Immature natural killer cell (primary cell): ENCODE results near the gene RGS7BP. TPM values are rescaled to one million over a fixed set of nuclear protein-coding genes. Genes with fewer than 3 reads are reported as not detected.
"Not testable (repeated sequence)": the region's sequence is repeated elsewhere in the genome, so short reads cannot be mapped to it uniquely, and the experiment has no call there.

ENCODE experiments used
- DNase-seq, 3 donors: peaks; one replicate each; pipeline ENCODE4 v3.0.0; 2022; ENCODE audit warnings: mixed read lengths in 1 of 3
- H3K27ac Mint-ChIP-seq, 6 donors: one replicate each; pipeline ENCODE4 v1.8.0; 2020; ENCODE audit warnings: mixed read lengths in 6 of 6, mild to moderate bottlenecking in 5 of 6, inconsistent platforms in 4 of 6, moderate library complexity in 3 of 6
- H3K27me3 Mint-ChIP-seq, 3 donors: one replicate each; pipeline ENCODE4 v1.8.0; 2020 to 2021; ENCODE audit warnings: low read depth in 3 of 3, mild to moderate bottlenecking in 3 of 3, mixed read lengths in 3 of 3, moderate library complexity in 3 of 3, inconsistent platforms in 1 of 3
- H3K36me3 Mint-ChIP-seq, 3 donors: one replicate each; pipeline ENCODE4 v1.8.0; 2020; ENCODE audit warnings: mixed read lengths in 3 of 3, inconsistent platforms in 2 of 3, mild to moderate bottlenecking in 2 of 3
- H3K4me1 Mint-ChIP-seq, 2 donors: one replicate each; pipeline ENCODE4 v1.8.0; 2020; ENCODE audit warnings: inconsistent platforms in 2 of 2, mild to moderate bottlenecking in 2 of 2, mixed read lengths in 2 of 2, moderate library complexity in 1 of 2
- H3K4me3 Mint-ChIP-seq, 5 donors: one replicate each; pipeline ENCODE4 v1.8.0; 2020; ENCODE audit warnings: mild to moderate bottlenecking in 5 of 5, mixed read lengths in 5 of 5, inconsistent platforms in 3 of 5, moderate library complexity in 3 of 5
- H3K9me3 Mint-ChIP-seq, 6 donors: one replicate each; pipeline ENCODE4 v1.8.0; 2020; ENCODE audit warnings: mild to moderate bottlenecking in 6 of 6, mixed read lengths in 6 of 6, inconsistent platforms in 4 of 6, moderate library complexity in 3 of 6
- polyA plus RNA-seq, 3 donors: library from polyadenylated mRNA; unstranded; fragments of 300-500 nt; fragmentation: Illumina TruSeq; gene quantifications; one replicate each; pipeline ENCODE4 v1.2.3, GENCODE V29; 2021

The RGS7BP gene
- polyA plus RNA-seq, 3 donors from 2014 or later: not detected

DNA sequence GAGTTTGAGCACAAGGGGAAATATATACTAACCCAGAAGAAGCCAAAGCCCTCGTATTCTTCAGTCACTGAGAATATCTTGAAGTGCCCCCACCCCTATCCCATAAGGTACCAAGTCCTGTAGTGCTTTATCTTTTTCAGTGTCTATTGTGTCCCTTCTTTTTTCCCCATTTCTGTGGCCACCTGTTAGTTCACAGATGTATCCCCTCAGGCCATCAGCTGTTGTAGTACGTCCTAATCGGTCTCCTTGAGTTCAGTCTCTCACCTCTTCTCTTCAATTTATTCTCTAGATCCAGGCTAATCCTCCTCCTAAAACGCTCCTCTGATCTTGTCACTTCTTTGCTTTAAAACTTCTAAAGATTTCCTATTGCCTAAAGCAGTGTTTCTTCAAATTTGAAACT lies 10.4 kb downstream of the RGS7BP start:
- H3K4me3 Mint-ChIP-seq: no peak overlapping the region
- H3K4me1 Mint-ChIP-seq: no peaks in the 10 kb centered on the region
- DNase-seq: no peak
- H3K36me3 Mint-ChIP-seq: no peaks in the 10 kb centered on the region
- H3K9me3 Mint-ChIP-seq: peaks cover 0 to 6% (median 2%) of the 10 kb centered on the region in 6 donors
- H3K27ac Mint-ChIP-seq: no peak overlapping the region
- H3K27me3 Mint-ChIP-seq: peaks cover 0 to 3% (median 0%) of the 10 kb centered on the region in 3 donors

DNA sequence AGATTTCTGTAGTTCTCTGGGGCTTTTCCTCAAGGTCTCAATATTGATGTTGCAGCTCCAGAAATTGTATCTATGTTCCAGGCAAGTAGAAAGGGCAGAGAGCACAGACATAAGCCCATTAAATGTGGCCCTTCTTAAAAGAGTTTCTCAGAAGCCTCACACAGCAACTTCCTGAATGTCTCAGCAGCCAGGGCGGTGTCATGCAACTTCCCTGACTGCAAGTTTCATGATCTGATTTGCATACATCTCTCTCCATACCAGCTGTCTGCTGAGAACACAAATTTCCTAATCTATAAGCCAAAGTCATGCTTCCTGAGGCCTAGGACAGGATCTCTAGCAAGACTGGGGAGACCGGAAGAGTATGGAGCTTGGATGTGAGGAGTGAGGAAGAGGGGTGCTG lies 13.0 kb downstream of the RGS7BP start:
- H3K27me3 Mint-ChIP-seq: peaks cover 0 to 3% (median 0%) of the 10 kb centered on the region in 3 donors
- no peak overlapping the region for H3K27ac Mint-ChIP-seq
- no peaks in the 10 kb centered on the region for H3K36me3 Mint-ChIP-seq
- H3K9me3 Mint-ChIP-seq: peaks cover 0 to 5% (median under 1%) of the 10 kb centered on the region in 6 donors
- no peaks in the 10 kb centered on the region for H3K4me1 Mint-ChIP-seq
- no peak for DNase-seq
- no peak overlapping the region for H3K4me3 Mint-ChIP-seq

DNA sequence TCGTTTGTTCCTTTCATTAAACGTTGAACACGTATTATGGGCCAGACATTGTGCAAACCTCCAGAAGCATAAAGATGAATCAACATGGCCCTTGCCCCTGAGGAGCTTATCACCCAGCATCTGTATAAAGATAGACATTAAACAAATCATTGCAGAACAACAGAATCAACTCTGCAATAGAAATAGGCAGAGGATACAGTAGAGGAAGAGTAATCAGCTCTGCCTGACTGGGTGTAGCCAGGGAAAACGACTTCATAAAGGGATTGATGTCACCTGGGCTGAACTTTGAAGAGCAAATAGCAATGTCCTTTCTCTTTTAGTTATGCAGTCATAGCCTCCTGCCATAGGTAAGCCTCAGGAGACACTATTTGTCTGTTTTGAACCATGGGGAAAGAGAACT lies 13.4 kb downstream of the RGS7BP start:
- no peak for DNase-seq
- H3K27ac Mint-ChIP-seq: no peak overlapping the region
- H3K27me3 Mint-ChIP-seq: peaks cover 0 to 3% (median 0%) of the 10 kb centered on the region in 3 donors
- no peaks in the 10 kb centered on the region for H3K4me1 Mint-ChIP-seq
- H3K36me3 Mint-ChIP-seq: no peaks in the 10 kb centered on the region
- no peak overlapping the region for H3K4me3 Mint-ChIP-seq
- H3K9me3 Mint-ChIP-seq: peaks cover 0 to 5% (median under 1%) of the 10 kb centered on the region in 6 donors

DNA sequence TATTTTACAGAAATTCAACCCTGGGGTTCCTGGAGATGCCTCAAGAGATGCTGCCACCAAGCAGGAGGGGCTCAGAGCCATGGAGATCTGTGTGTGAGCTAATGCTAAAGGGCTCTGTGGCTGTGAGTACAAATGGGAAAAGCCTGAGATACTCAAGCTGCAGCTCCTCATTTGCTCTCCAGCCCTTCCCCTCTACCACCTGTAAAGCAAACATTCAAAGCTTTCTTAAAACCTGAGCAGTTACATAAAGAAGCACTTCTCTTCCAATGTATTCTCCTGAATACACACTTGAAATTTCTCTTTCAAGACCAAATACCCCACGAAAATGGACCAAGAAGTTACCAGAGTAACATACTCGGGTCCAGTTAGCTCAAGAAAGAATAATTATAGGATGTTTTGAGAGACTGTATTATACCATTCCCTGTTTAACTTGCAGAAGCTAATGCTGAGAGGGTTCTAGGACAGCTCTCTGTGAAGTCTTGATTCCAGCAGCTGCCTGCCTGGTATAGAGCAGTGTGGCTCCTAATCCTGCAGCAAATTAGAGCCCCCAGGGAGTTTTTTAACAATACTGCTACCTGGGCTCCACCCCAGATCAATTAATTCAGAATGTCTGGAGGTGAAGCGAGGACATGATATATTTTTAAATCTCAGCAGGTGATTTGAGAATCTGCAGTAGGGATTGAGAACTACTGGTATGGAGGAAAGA lies 21.1 kb downstream of the RGS7BP start:
- DNase-seq: no peak
- Mint-ChIP-seq H3K4me3 (no peak overlapping the region), H3K4me1 (no peaks in the 10 kb centered on the region), H3K27me3 (peaks cover 0 to 4% (median 0%) of the 10 kb centered on the region in 3 donors), H3K36me3 (no peaks in the 10 kb centered on the region), H3K27ac (no peak overlapping the region), H3K9me3 (peaks cover 0 to 11% (median under 1%) of the 10 kb centered on the region in 6 donors)

DNA sequence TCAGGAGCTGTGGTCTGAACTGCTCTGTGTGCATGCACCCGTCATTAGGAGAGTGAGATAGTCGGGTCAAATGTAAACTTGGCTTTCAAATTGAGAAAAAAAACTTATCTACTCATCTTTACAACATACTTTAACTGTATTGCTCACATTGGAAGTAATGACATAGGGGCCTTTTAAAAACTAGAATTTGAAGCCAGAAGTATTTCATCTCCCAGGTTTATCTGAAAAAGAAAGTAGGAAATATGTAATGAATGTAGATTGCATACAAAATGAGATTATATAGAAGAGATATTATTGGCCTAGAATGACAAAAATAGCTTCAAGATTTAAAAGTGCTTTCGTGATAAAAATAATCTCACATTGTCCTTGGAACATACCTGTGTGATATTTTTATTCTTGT lies 24.3 kb downstream of the RGS7BP start:
- Mint-ChIP-seq H3K4me3 (no peak overlapping the region), H3K9me3 (peaks cover 0 to 6% (median under 1%) of the 10 kb centered on the region in 6 donors), H3K27me3 (peaks cover 0 to 4% (median under 1%) of the 10 kb centered on the region in 3 donors), H3K27ac (no peak overlapping the region), H3K4me1 (no peaks in the 10 kb centered on the region), H3K36me3 (no peaks in the 10 kb centered on the region)
- no peak for DNase-seq

DNA sequence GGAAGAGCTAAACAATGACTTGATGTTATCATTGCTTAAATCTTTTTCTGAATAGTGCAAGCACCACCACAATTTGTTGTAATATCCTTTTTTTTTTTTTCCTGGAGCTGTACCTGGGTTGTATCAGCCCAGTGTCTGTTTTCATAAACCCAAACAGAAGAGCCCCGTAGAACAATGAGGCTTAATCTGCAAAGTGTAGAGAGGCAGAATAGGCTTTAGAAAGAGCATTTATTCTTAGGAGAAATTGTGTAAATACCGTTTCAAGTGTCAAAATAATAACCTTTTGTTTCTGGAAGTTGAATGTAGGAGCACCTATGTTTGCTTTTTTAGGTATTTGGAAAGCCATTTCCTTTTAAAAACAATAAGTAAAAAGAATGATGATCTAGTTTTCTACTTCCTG lies 26.4 kb downstream of the RGS7BP start:
- H3K4me1 Mint-ChIP-seq: no peaks in the 10 kb centered on the region
- DNase-seq: no peak
- peaks cover 0 to 4% (median 2%) of the 10 kb centered on the region in 3 donors for H3K27me3 Mint-ChIP-seq
- H3K9me3 Mint-ChIP-seq: peaks cover 0 to 2% (median 0%) of the 10 kb centered on the region in 6 donors
- no peaks in the 10 kb centered on the region for H3K36me3 Mint-ChIP-seq
- no peak overlapping the region for H3K27ac Mint-ChIP-seq
- no peak overlapping the region for H3K4me3 Mint-ChIP-seq

DNA sequence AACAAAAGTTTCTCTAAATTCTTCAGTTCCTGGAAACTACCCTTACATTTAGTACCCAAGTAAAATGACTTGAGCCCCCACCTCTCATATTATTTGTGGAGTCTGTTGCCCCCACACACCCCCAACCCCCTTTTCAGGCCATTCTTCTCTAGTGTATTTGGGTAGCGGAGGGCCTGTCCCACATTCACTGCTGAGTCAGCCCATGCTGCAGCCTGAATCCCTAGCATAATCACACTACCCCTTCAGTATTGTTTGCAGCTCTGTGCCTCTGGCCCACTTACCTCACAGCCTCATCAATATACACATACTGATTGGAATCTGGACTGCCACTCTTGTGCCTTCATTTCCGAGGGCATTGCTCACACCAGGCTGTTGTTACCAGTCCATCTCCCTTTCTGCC lies 26.8 kb downstream of the RGS7BP start:
- DNase-seq: no peak
- Mint-ChIP-seq H3K9me3 (peaks cover 0 to 1% (median 0%) of the 10 kb centered on the region in 6 donors), H3K27me3 (peaks cover 0 to 4% (median 2%) of the 10 kb centered on the region in 3 donors), H3K4me1 (no peaks in the 10 kb centered on the region), H3K36me3 (no peaks in the 10 kb centered on the region), H3K27ac (no peak overlapping the region), H3K4me3 (no peak overlapping the region)

DNA sequence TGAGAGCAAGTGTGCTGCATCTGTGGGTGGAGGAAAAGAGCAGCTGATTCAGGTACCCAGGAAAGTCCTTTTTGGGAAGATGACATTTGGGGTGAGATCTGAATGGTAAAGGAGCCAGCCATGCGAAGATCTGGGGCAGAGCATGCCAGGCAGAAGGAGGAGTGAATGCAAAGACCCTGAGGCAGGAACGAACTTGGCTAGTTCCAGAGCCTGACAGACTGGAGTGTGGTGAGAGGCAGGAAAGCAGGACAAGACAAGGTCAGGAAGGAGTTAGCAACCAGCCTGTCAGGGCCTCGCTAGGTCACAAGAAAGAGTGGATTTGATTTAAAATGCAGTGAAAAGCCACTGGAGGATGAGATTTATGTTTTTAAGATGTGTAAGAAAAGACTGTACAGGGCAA lies 28.2 kb downstream of the RGS7BP start:
- peaks cover 0 to 4% (median 0%) of the 10 kb centered on the region in 6 donors for H3K9me3 Mint-ChIP-seq
- peaks cover 0 to 4% (median 2%) of the 10 kb centered on the region in 3 donors for H3K27me3 Mint-ChIP-seq
- no peak overlapping the region for H3K27ac Mint-ChIP-seq
- no peak overlapping the region for H3K4me3 Mint-ChIP-seq
- H3K36me3 Mint-ChIP-seq: no peaks in the 10 kb centered on the region
- DNase-seq: no peak
- H3K4me1 Mint-ChIP-seq: no peaks in the 10 kb centered on the region

DNA sequence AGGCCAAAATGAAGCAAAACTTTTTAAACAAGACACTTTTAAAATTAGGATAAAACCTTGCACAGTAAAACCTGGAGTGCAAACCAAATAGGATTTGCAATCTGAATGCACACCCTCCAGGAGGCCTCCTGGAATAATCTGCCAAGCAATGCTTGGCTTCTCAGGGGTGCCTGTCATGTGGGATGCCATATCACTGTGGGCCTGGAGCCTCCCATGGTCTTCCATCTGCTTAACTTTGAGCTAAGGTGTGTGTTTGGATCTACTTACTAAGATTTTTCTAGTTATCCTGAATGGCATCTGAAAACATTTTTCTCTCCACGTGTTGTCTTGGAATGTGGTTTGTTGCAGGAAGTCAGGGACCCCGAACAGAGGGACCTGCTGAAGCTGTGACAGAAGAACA lies 52.1 kb downstream of the RGS7BP start:
- peaks cover 0 to 4% (median 0%) of the 10 kb centered on the region in 3 donors for H3K36me3 Mint-ChIP-seq
- no peak overlapping the region for H3K4me3 Mint-ChIP-seq
- DNase-seq: no peak
- no peaks in the 10 kb centered on the region for H3K4me1 Mint-ChIP-seq
- H3K9me3 Mint-ChIP-seq: peaks cover 9 to 19% (median 13%) of the 10 kb centered on the region in 6 donors
- H3K27ac Mint-ChIP-seq: no peak overlapping the region
- peaks cover 0 to 2% (median 0%) of the 10 kb centered on the region in 3 donors for H3K27me3 Mint-ChIP-seq

DNA sequence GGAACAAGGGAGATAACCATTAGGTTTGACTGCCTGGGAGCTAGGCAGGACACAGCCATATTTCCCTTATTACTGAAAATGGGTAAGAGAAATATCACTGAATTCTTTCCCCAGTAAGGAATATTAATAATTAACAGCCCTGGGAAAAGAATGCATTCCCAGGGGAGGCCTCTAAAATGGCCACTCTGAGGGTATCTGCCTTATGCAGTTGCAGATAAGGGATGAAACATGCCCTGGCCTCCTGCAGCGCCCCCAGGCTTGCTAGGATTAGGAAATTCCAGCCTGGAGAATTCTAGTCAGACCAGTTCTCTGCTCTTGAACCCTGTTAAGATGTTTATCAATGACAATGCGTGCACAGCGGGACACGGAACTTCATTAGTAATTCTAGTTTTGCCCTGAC lies 52.8 kb downstream of the RGS7BP start:
- H3K9me3 Mint-ChIP-seq: peaks cover 9 to 19% (median 12%) of the 10 kb centered on the region in 6 donors
- H3K4me1 Mint-ChIP-seq, H3K36me3 Mint-ChIP-seq, H3K27ac Mint-ChIP-seq, DNase-seq, H3K27me3 Mint-ChIP-seq, H3K4me3 Mint-ChIP-seq: not testable (repeated sequence)

DNA sequence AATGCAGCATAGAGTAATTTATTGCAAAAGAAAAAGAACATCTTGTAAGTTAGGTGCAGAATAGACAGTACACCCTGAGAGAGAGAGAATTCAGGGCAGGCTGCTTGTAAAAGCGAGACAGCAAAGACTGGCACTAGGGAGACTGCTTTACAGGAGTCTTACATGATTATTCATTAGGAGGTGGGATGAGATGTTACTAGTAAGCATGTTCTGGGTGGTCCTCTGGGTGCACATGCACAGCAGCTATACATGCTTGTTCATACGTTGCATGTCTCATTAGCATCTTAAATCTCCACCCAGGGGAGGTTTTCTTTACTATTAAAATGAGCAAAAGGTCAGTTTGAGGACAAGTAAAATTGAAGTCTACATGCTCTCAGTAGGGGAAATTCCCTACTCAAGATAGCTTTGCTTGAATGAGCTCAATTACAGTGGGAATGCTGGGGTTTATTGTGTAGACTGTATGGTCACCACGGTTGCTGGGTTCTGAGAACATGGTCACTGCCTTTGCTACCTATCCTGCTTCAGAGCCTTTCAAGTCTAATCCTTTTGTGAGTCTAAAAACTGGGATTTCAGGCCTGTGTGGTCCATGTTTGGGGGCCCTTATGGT lies 60.6 kb downstream of the RGS7BP start:
- Mint-ChIP-seq H3K36me3 (no peaks in the 10 kb centered on the region), H3K27ac (no peak overlapping the region), H3K9me3 (peaks cover 0 to 4% (median 0%) of the 10 kb centered on the region in 6 donors), H3K27me3 (no peaks in the 10 kb centered on the region), H3K4me1 (no peaks in the 10 kb centered on the region), H3K4me3 (no peak overlapping the region)
- DNase-seq: no peak

DNA sequence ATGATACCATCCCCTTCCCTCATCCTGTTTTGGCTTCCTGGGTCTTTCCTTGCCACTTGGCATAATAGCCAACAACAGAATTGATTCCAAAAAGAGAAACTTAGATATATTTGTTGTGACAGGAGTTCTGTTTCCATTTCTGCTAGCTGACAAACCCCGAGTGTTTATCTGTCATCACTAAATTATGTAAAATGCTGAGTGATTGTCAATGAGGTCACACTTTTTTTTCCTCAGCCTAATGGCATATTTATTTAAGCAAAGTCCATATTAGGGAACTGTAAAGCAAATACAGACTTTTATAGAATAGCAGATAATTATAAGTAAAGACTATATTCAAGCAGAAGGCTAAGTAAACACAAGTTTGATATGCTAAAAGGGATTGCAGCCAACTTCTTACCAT lies 64.0 kb downstream of the RGS7BP start:
- Mint-ChIP-seq H3K4me3 (no peak overlapping the region), H3K27ac (no peak overlapping the region), H3K27me3 (peaks cover 0 to 3% (median 0%) of the 10 kb centered on the region in 3 donors)

DNA sequence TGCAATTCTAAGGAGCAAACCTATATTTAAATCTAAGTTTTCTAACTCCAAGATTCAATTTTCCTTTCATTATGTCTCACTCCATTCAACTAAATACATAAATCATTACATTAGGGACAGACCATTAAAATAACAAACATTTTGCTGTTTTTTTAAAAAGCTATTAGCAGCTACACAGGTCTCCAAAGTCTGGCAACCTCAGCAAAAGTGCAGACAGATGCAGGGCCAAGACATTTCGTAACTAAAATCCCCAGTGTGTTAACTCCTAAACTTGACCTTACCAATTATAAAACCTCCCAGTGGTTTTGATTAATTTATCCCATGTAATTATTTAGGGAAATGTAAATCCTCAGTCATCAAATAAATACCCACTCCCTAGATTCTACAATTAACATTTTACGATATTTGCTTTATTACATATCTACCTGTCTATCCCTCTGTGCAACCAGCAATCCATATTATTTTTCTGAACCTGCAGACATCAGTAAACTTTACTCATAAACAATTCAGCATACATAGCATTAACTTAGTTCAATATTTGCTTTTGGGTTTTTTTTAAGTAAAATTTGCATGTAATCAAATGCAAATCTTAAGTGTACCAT lies 64.7 kb downstream of the RGS7BP start:
- peaks cover 0 to 3% (median 0%) of the 10 kb centered on the region in 3 donors for H3K27me3 Mint-ChIP-seq
- no peak overlapping the region for H3K27ac Mint-ChIP-seq
- no peaks in the 10 kb centered on the region for H3K36me3 Mint-ChIP-seq
- H3K4me3 Mint-ChIP-seq: no peak overlapping the region
- H3K4me1 Mint-ChIP-seq: no peaks in the 10 kb centered on the region
- peaks cover 0 to 2% (median 0%) of the 10 kb centered on the region in 6 donors for H3K9me3 Mint-ChIP-seq
- no peak for DNase-seq

More for the DNA sequence above, 64.0 kb downstream of the RGS7BP start:
- no peak for DNase-seq
- Mint-ChIP-seq H3K9me3 (peaks cover 0 to 2% (median 0%) of the 10 kb centered on the region in 6 donors), H3K4me1 (no peaks in the 10 kb centered on the region), H3K36me3 (no peaks in the 10 kb centered on the region)

DNA sequence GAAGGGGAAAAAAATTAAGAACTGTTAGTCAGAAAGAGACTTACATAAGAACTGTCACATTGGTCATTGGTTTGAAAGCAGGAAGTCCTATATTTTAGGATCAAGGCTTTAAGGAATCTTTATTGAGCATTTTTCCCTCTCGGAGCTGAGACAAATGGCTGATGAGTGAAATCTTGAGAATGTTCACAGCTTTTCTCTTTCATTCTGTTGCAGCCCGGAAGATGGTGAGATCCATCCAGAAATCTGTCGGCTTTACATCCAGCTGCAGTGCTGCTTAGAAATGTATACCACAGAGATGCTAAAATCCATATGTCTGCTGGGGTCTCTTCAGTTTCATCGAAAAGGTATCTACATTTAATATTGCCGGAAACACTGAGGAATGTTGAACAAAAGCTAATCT lies 69.7 kb downstream of the RGS7BP start:
- H3K27me3 Mint-ChIP-seq: peaks cover 2 to 5% (median 4%) of the 10 kb centered on the region in 3 donors
- no peak overlapping the region for H3K27ac Mint-ChIP-seq
- H3K4me3 Mint-ChIP-seq: no peak overlapping the region
- no peak for DNase-seq
- H3K36me3 Mint-ChIP-seq: no peaks in the 10 kb centered on the region
- no peaks in the 10 kb centered on the region for H3K4me1 Mint-ChIP-seq
- no peaks in the 10 kb centered on the region for H3K9me3 Mint-ChIP-seq
